Measurements from ENCODE around the gene ACSL4. TPM values are rescaled to one million over a fixed set of nuclear protein-coding genes. Genes with fewer than 3 reads are reported as not detected.

Gene ACSL4
- total RNA-seq, 2 donors from 2014 or later: 31.3 to 47.9 TPM

GRCh38 chrX:109774136-109774535 lies 41.1 kb upstream of the ACSL4 start:
- H3K27ac ChIP-seq (ENCODE audit: low read depth, low read length): no peak overlapping the region
- H3K27me3 ChIP-seq (ENCODE audit: control insufficient read depth, insufficient read depth, low read length, poor library complexity, severe bottlenecking): no peaks in the 10 kb centered on the region
- no peak overlapping the region for H3K27ac Mint-ChIP-seq
- H3K9ac ChIP-seq (ENCODE audit: extremely low read depth, low read length, poor library complexity, severe bottlenecking): no peak overlapping the region
- TF ChIP-seq, protein P1, sequence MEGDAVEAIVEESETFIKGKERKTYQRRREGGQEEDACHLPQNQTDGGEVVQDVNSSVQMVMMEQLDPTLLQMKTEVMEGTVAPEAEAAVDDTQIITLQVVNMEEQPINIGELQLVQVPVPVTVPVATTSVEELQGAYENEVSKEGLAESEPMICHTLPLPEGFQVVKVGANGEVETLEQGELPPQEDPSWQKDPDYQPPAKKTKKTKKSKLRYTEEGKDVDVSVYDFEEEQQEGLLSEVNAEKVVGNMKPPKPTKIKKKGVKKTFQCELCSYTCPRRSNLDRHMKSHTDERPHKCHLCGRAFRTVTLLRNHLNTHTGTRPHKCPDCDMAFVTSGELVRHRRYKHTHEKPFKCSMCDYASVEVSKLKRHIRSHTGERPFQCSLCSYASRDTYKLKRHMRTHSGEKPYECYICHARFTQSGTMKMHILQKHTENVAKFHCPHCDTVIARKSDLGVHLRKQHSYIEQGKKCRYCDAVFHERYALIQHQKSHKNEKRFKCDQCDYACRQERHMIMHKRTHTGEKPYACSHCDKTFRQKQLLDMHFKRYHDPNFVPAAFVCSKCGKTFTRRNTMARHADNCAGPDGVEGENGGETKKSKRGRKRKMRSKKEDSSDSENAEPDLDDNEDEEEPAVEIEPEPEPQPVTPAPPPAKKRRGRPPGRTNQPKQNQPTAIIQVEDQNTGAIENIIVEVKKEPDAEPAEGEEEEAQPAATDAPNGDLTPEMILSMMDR (conservative IDR thresholded peaks at IDR 0.05): no peak
- 100% methylated on average over 1 of the region's 1 CpG; no CpG with 5 or more reads in 1 of the 2 experiments for WGBS, 2 experiments (ENCODE audit: insufficient coverage in 1 of 2, insufficient read length in 1 of 2)
- H3K27me3 Mint-ChIP-seq (ENCODE audit: insufficient read depth): no peaks in the 10 kb centered on the region
- H3K36me3 ChIP-seq (ENCODE audit: control insufficient read depth, insufficient read depth, low read length): no peaks in the 10 kb centered on the region
- peaks cover 2% of the 10 kb centered on the region for H3K4me1 Mint-ChIP-seq
- no peak for DNase-seq
- peaks cover 10% of the 10 kb centered on the region for H3K9me3 Mint-ChIP-seq
- H3K4me3 Mint-ChIP-seq: no peak overlapping the region
- no peaks in the 10 kb centered on the region for H3K9me3 ChIP-seq (ENCODE audit: control insufficient read depth, low read length)
- H3K4me1 ChIP-seq (ENCODE audit: control insufficient read depth, insufficient read depth, low read length): no peaks in the 10 kb centered on the region
- peaks cover 3% of the 10 kb centered on the region for H3K36me3 Mint-ChIP-seq (ENCODE audit: low read depth)
- H3K4me3 ChIP-seq (ENCODE audit: low read length): no peak overlapping the region

DNA sequence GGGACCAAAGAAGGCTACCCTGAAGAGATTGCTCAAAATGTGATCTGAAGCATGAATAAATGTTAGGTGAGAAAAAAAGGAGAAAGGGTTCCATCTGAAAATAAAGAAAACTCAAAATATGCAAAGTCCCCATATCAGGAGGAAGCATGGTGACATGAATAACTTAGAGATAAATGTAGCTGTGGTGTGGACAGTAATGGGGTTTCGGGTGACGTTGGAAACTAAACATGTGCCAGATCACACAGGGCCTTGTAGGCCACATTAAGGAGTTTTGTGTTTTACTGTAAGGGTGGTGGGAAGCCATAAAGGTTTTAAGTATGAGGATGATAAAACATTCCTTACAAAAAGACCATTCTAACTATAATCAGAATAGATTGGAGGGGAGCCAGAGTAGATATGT lies 40.3 kb upstream of the ACSL4 start:
- Histone ChIP-seq H3K4me1 (ENCODE audit: control insufficient read depth, insufficient read depth, low read length) (no peaks in the 10 kb centered on the region), H3K9ac (ENCODE audit: extremely low read depth, low read length, poor library complexity, severe bottlenecking) (no peak overlapping the region), H3K27me3 (ENCODE audit: control insufficient read depth, insufficient read depth, low read length, poor library complexity, severe bottlenecking) (no peaks in the 10 kb centered on the region), H3K4me3 (ENCODE audit: low read length) (no peak overlapping the region), H3K27ac (ENCODE audit: low read depth, low read length) (no peak overlapping the region), H3K36me3 (ENCODE audit: control insufficient read depth, insufficient read depth, low read length) (no peaks in the 10 kb centered on the region), H3K9me3 (ENCODE audit: control insufficient read depth, low read length) (no peaks in the 10 kb centered on the region)
- H3K4me1 Mint-ChIP-seq: peaks cover 2% of the 10 kb centered on the region
- peaks cover 3% of the 10 kb centered on the region for H3K36me3 Mint-ChIP-seq (ENCODE audit: low read depth)
- no peak for DNase-seq
- H3K4me3 Mint-ChIP-seq: no peak overlapping the region
- 96% methylated on average over 2 of the region's 2 CpGs; no CpG with 5 or more reads in 1 of the 2 experiments for WGBS, 2 experiments (ENCODE audit: insufficient coverage in 1 of 2, insufficient read length in 1 of 2)
- TF ChIP-seq, protein P1 (conservative IDR thresholded peaks at IDR 0.05): no peak
- no peaks in the 10 kb centered on the region for H3K27me3 Mint-ChIP-seq (ENCODE audit: insufficient read depth)
- H3K27ac Mint-ChIP-seq: no peak overlapping the region
- peaks cover 15% of the 10 kb centered on the region for H3K9me3 Mint-ChIP-seq

GRCh38 chrX:109770780-109771179 lies 37.7 kb upstream of the ACSL4 start:
- no peak for DNase-seq
- Histone ChIP-seq H3K9ac (ENCODE audit: extremely low read depth, low read length, poor library complexity, severe bottlenecking) (no peak overlapping the region), H3K27ac (ENCODE audit: low read depth, low read length) (no peak overlapping the region), H3K36me3 (ENCODE audit: control insufficient read depth, insufficient read depth, low read length) (no peaks in the 10 kb centered on the region), H3K4me1 (ENCODE audit: control insufficient read depth, insufficient read depth, low read length) (no peaks in the 10 kb centered on the region), H3K27me3 (ENCODE audit: control insufficient read depth, insufficient read depth, low read length, poor library complexity, severe bottlenecking) (no peaks in the 10 kb centered on the region), H3K4me3 (ENCODE audit: low read length) (no peak overlapping the region), H3K9me3 (ENCODE audit: control insufficient read depth, low read length) (no peaks in the 10 kb centered on the region)
- Mint-ChIP-seq H3K27me3 (ENCODE audit: insufficient read depth) (no peaks in the 10 kb centered on the region), H3K4me1 (peaks cover 2% of the 10 kb centered on the region), H3K9me3 (peaks cover 15% of the 10 kb centered on the region), H3K36me3 (ENCODE audit: low read depth) (peaks cover 3% of the 10 kb centered on the region), H3K27ac (no peak overlapping the region), H3K4me3 (no peak overlapping the region)
- TF ChIP-seq, protein P1 (conservative IDR thresholded peaks at IDR 0.05): no peak
- WGBS, 2 experiments (ENCODE audit: insufficient coverage in 1 of 2, insufficient read length in 1 of 2): 89% methylated on average over 2 of the region's 2 CpGs; no CpG with 5 or more reads in 1 of the 2 experiments
